Central memory CD4-positive, alpha-beta T cell (primary cell): ENCODE data around the gene SLC24A3.

ENCODE experiments used
- DNase-seq: peaks from one replicate; pipeline ENCODE4 v3.0.0; 2022

SLC24A3 gene

GRCh38 chr20:19758501-19759331 lies 546.3 kb downstream of the SLC24A3 start:
- no peak for DNase-seq

DNA sequence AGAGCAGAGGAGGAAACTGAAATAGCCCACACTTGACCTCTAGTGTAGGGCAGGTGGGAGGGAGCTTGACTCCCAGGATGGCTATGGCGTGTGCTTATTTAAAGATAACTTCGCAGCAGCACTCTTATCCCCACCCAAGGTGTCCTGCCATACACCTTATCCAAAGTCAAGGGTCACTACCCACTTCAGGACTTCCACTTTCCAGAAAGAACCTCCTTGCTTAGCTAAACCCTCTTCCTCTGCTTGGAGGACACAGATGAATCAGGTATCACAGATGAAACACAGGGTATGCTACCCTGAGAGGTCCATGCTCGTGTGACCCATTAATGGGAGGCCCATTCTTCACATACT lies 547.9 kb downstream of the SLC24A3 start:
- DNase-seq: no peak

- no peak for DNase-seq
Measured at GRCh38 chr20:19761326-19761725, 548.9 kb downstream of the SLC24A3 start.

DNA sequence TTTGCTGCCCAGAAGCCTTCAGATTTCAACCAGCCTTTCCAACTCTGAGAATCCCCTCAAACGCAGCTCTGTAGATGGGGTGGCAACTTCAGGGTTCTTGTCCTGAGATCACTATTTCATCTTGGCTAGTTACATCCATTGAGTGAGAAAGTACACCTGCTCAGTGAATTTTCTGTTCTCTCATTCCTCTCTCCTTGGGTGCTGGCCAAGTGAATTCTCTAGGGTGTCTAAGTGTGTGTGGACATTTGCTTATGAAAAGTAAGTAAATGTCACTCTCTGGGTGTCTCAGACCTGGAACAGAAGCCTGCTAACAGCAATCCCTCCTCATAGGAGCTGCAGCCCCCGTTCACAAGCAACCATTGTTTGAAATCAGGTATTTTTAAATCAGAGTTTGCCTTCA lies 549.4 kb downstream of the SLC24A3 start:
- DNase-seq: no peak

DNA sequence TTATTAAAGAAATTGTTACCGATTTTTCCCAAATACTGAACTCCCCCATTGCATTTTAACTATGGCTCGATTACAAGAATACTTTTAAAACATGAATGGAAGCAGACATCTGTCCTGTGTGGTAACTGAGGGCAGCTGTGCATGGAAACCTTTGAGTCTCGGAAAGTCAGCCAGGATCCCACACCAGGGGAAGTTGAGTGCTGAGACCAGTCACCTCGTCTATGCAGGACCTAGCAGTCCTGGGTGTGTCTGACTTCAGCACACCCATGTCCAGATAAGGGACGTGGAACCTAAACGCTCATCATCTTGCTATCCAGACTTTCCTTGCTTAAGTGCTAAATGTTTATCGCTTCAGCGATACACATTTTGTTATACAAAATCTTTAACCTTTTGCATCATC lies 551.8 kb downstream of the SLC24A3 start:
- no peak for DNase-seq

GRCh38 chr20:19765266-19765665 lies 552.8 kb downstream of the SLC24A3 start:
- DNase-seq: no peak

- no peak for DNase-seq
Measured at GRCh38 chr20:19765913-19766312, 553.5 kb downstream of the SLC24A3 start.

DNA sequence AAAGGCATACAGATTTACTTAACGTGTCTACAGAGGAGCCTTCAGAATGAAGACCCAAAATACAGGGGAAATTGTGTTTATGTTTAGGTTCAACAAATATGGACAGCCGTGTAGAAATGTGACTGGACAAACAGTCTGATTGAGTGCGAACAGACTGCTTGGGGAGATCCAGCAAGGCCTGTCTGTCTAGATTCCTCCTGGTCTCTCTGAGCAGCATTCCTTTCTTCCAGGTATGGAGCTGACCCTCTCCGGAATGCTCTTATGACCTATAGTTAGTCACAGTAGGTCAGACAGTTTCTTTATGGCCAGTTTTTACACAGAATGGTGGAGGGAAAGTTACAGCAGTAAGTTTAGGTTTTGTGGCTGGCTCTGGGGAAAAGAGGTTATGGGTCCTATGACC lies 554.6 kb downstream of the SLC24A3 start:
- no peak for DNase-seq

DNA sequence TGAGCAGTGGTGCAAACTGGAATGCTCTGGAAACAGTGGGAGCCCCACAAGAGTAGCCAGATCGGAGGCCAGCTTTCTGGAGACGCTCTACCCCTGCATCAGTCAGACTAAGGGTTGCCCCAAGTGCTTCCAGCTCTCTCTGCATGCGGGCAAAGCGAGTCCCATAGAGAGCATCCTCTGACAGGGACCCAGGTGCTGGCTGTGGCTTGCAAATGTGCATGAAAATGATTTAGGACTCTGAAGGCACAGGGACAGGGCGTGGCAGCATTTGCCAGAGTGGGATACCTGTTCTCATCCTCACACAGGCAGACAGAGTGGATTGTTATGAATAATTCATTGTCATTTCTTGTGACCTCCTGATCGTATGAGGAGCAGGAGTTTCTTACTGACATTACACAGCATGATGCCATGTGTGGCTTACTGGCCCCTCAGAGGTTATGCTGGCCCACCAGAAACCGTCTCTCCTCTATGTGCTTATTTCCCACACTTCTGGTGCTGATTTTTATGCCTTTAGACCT lies 555.9 kb downstream of the SLC24A3 start:
- DNase-seq: no peak

DNA sequence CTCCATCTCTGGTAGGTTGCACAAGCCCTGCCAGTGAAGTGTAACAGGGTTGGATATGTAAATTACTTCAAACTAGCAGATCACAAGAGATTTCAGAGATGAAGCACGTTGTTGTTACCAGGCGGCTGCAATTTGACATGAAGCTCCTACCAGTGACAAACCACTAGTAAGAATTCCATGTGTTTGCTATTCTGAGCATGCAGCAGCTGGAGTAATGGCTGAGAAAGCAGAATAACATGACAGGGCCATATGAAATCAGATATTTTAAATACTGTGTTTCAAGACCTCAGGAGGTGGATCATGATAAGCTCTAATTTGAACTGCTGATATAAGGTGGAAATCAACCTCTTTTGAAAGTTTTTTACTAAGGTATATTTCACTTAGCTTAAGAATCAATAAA lies 557.1 kb downstream of the SLC24A3 start:
- DNase-seq: no peak

DNA sequence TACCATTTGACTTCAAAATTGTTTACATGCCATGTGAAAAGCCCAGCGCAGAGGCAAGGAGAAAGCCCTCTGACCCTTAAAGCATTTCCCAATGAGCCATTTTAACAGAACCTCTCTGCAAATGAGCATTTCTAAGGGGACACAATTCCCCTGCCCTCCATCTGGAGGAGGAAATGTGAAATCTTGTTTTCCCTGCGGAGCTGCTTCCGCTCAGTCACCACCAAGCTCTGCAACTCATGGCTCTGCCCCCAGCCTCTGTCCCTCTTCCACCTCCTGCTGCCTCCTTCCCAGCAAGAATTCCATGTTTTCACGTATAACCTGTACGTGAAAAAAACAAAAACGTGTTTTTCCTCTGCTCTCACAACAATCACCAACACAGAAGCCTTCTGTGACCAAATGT lies 557.9 kb downstream of the SLC24A3 start:
- no peak for DNase-seq

- DNase-seq: no peak
Measured at GRCh38 chr20:19771031-19771430, 558.6 kb downstream of the SLC24A3 start.
